HUDEP-2 (cell line): Measurements from ENCODE around the gene ZBTB1.

Source experiments
- DNase-seq, 76 experiments: peaks; one replicate each; lab custom pipeline; 2025; ENCODE audit not compliant: unreplicated experiment in 76 of 76; lab: John Stamatoyannopoulos, UW

ZBTB1 gene

GRCh38 chr14:64504310-64504896 is at the start of gene ZBTB1:
ZBTB1 (plus strand) TSS chr14:64504770; CDS start chr14:64521505, 16,735 bp downstream.
- peak in 73 of 76 experiments; percentile 11 to 83 (median 70) for DNase-seq

GRCh38 chr14:64459405-64460136 is 45.0 kb upstream of the ZBTB1 start:
- DNase-seq, result no peak

GRCh38 chr14:64461221-64461620 is 43.3 kb upstream of the ZBTB1 start:
- no peak for DNase-seq

GRCh38 chr14:64463195-64463594 is 41.4 kb upstream of the ZBTB1 start:
- no peak for DNase-seq

GRCh38 chr14:64463873-64464272 is 40.7 kb upstream of the ZBTB1 start:
- no peak for DNase-seq

GRCh38 chr14:64464651-64465050 is 39.9 kb upstream of the ZBTB1 start:
- no peak for DNase-seq

GRCh38 chr14:64465191-64465822 is 39.3 kb upstream of the ZBTB1 start, which contains the start of gene AKAP5:
AKAP5 (plus strand) TSS chr14:64465499; CDS start chr14:64468395, 2,896 bp downstream.
- peak in 24 of 76 experiments; percentile 2 to 47 (median 20) for DNase-seq

- peak in 1 of 76 experiments; percentile 2 for DNase-seq
These were observed 38.6 kb upstream of the ZBTB1 start for GRCh38 chr14:64465831-64466554.

- no peak for DNase-seq
These were observed 37.5 kb upstream of the ZBTB1 start for GRCh38 chr14:64467101-64467500.

- DNase-seq, result peak in 1 of 76 experiments; percentile 8
These were observed 37.0 kb upstream of the ZBTB1 start for GRCh38 chr14:64467566-64467965.

GRCh38 chr14:64468451-64468850 is 36.1 kb upstream of the ZBTB1 start:
- no peak for DNase-seq

GRCh38 chr14:64474041-64474440 is 30.5 kb upstream of the ZBTB1 start:
- no peak for DNase-seq

GRCh38 chr14:64474698-64475097 is 29.9 kb upstream of the ZBTB1 start:
- DNase-seq, result no peak

GRCh38 chr14:64475585-64476273 is 28.8 kb upstream of the ZBTB1 start:
- DNase-seq, result no peak

GRCh38 chr14:64476438-64476837 is 28.1 kb upstream of the ZBTB1 start:
- DNase-seq, result no peak

GRCh38 chr14:64478634-64479250 is 25.8 kb upstream of the ZBTB1 start:
- DNase-seq, result peak in 9 of 76 experiments; percentile 3 to 20 (median 8)

- DNase-seq, result no peak
These were observed 15.9 kb upstream of the ZBTB1 start for GRCh38 chr14:64488590-64489099.

GRCh38 chr14:64491637-64492036 is 12.9 kb upstream of the ZBTB1 start:
- DNase-seq, result no peak

GRCh38 chr14:64493455-64493854 is 11.1 kb upstream of the ZBTB1 start:
- DNase-seq, result no peak

- DNase-seq, result no peak
These were observed 9.3 kb upstream of the ZBTB1 start for GRCh38 chr14:64495252-64495651.
